NCI-H446 (cell line): ENCODE results near the gene RPS2.
"Not testable (repeated sequence)": the region's sequence is repeated elsewhere in the genome, so short reads cannot be mapped to it uniquely, and the experiment has no call there.

ENCODE experiments used
- DNase-seq, 2 experiments: peaks; one replicate each; lab custom pipeline; 2025; lab: John Stamatoyannopoulos, UW

Gene RPS2

DNA sequence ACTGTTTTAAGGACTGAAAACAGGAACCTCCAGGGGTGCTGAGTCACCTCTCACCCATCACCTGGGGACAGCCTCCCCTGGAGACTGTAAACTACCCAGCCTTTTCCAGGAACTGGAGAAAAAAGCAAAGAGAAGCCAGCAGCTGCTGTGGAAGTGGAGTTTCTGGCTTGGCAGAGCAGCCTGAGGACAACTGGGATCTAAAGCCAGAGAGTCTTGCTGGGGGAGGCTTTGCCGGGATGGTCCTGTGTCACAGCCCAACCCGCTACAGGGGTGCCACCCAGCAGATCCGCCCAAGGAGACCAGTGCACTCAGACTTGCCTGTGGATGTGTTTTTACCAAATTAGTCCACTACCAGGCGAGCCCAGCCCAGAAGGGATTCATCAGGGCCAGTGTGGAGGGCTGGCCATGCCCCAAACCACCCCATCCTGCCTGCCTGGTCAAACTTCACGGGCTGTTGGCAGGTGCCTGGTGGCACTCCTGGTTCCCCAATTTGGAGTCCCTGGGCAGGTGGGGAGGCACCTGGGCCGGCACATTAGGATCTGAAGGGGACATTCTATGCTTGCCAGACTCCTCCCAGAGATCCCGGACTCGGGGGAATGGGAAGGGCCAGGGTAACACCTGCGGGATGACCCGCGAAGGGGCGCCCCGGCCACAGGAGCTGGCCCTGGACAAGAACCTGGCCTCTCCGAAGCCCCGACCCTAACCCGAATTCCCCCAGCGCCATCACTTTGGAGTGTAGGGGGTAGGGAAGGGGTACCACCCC is 22.4 kb downstream of the RPS2 start:
- no peak for DNase-seq

DNA sequence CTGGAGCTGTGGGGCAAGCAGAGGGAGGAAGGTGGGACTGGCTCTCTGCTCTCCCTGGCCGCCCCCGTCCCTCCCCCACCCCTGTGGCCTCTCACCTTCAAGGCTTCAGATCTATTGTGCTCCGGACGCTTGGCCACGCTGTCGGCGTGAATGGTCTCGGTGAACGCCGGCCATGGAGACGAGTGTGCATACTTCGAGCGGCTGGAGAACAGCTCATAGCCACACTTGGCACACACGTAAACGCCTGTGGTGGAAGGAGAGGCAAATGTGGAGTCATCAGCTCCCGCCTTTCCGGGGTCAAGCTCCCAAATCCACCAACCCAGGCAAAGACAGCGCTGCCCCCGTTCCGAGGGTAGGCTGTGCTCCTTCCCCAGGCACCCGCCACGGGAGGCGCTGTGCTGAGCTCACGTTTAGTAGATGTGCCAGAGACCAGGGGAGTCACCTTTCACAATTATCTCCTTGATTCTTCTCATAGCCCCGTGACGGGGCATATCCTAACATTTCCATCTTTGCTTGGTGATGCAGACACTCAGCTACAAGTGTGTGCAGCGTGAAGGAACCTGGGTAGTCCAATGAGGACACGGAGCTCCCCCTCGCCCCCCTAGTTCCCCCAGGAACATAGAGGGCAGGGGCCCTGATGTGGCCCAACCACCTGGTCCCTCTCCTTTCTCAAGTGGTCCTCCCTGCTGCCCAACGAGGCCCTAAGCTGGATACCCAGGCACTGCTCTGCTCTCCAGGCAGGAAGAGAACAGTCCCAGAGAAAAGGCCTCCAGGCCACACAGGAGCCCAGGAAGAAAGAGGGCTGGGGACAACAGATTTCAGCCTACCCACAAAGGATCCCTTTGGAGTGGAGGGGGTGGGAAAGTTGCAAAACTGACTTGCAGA is 23.2 kb downstream of the RPS2 start:
- DNase-seq: no peak

GRCh38 chr16:1940273-1941161 is 24.1 kb downstream of the RPS2 start:
- DNase-seq: no peak

DNA sequence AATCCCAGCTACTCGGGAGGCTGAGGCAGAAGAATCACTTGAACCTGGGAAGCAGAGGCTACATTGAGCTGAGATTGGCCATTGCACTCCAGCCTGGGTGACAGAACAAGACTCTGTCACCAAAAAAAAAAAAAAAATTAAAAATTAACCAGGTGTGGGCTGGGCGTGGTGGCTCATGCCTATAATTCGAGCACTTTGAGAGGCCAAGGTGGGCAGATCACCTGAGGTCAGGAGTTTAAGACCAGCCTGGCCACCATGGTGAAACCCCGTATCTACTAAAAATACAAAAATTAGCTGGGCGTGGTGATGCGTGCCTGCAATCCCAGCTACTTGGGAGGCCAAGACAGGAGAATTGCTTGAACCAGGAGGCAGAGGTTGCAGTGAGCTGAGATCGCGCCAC is 24.8 kb downstream of the RPS2 start:
- DNase-seq: not testable (repeated sequence)

DNA sequence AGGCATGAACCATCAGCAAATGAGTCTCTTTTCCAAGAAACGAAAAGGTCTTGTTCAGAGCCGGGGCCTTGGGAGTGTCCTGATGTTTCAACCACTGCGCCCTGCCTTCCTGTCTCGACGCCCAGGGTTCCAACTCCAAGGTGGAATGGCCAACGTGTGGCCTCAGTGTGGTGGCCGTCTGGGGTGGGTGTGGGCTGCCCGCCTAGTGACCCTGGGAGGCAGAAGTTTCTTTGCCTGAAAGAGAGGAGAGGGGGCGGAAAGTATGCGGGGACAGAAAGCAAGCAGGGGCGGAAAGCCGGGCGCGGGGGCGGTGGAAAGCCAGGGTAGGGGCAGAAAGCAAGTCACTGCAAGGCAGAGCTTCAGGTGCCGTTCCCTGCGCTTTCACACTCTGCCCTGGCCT is 25.7 kb downstream of the RPS2 start:
- no peak for DNase-seq

GRCh38 chr16:1938316-1938715 is 26.3 kb downstream of the RPS2 start:
- no peak for DNase-seq

DNA sequence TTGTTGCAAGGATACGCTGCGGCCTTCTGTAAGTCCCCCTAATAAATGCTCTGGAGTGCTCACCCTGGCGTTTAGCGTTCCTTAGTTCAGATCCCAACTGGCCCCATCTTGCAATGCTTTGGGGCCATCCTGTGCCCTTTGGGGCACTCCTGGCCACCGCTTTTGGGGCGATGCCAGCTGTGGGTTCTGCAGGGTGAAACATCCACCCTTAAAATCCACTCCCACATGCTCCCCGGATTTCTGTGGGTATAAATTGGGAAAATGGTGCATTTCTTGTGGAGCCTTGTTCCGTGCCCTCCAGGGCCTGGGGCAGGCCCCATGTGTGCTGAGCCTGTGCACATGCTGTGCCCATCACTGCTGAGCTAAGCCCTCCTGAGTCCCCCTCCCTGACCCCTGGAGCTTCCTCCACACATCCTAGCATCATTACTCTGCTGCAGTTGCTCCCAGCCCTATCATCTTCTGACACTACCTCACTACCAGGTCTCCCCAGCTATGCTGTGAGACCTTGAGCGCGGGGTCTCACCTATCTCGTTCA is 27.6 kb downstream of the RPS2 start:
- DNase-seq: no peak

DNA sequence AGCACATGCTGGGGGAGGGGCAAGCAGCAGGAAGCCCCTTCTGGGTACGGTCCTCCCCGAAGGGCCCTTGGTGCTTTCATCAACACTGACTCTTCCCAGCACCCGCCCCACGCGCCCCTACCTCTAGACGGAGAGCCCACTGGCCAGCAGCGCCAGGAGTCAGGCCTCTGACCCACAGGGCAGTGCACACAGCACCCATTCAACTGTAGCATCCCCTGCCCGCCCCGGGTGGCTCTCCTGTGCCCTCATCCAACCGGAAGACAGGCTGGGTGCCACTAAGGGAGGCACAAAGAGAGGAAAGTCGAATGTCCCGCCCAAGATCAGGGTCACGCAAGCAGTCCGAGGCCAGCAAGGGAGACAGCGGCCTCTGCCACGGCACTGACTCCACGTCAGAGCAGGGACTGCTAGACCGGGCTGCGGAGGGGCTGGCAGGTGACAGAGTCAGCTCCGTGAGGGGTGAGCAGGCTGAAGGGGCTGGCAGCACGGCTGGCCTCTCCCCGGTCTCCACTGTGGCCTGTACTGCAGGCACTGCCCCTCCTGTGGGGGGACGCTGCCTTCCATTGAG is 31.4 kb downstream of the RPS2 start:
- DNase-seq: no peak

DNA sequence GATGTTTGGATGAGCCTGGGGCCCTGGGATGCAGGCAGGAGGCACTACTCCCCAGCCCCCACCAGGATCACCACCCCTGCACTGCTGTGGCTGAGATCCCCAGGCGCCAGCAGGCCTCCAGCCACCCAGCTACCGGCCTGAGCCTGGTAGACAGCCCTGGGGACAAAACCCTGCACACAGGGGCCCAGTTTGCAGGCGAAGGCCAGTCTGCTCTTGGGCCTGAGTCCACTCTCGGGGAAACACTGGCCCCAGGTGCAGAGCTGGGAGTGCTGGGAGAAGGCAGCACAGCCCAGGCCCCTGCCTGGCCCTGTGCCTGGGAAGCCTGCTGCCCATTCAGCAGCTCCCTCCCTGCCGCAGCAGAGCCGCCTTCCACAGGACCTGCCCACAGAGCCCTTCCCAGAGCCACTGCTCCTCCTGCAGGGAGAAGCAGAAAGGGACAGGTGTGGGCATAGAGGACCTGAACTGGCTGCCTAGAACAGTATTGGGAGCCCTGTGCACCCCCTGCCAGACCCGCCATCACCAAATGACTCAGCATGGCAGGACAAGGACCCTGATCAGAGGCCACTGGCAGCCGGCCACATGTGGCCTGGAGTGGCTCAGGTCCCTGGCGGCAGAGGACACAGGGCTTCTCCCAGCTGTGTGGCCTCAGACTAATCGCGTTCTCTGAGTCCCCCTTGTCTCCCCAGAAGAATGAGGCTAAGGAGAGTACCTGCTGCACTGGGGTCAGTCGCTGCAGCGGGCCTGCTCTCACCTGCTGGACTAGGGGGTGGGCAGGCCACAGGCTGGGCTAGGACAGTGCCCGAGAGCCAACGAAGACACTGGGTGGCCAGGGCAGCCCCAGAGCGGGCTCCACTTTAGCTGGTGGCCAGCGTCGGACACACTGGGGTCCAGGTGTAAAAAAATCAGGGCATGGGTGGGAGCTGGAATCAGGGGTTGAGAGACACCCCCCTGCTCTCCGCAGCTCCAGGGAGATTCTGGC is 32.3 kb downstream of the RPS2 start:
- no peak for DNase-seq

- no peak for DNase-seq
Measured at GRCh38 chr16:1930338-1930720, 34.3 kb downstream of the RPS2 start.

- peak in 1 of 2 experiments; percentile 88 for DNase-seq
Measured at GRCh38 chr16:1929578-1930337, 34.9 kb downstream of the RPS2 start.

GRCh38 chr16:1929105-1929504 is 35.5 kb downstream of the RPS2 start:
- DNase-seq: no peak

- DNase-seq: no peak
Measured at GRCh38 chr16:1926271-1926670, 38.4 kb downstream of the RPS2 start.

DNA sequence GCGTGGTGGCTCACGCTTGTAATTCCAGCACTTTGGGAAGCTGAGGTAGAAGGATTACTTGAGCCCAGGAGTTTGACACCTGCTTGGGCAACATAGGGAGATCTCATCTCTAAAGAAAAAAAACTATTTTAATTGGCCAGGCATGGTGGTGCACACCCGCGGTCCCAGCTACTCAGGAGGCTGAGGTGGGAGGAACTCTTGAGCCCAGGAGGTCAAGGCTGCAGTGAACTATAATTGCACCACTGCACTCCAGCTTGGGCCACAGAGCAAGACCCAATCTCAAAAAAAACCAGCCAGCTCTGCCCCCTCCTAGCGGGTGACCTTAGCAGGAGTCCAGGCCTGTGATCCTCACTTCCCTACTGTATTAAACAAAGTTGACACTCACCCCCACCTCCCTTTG is 40.5 kb downstream of the RPS2 start:
- no peak for DNase-seq

DNA sequence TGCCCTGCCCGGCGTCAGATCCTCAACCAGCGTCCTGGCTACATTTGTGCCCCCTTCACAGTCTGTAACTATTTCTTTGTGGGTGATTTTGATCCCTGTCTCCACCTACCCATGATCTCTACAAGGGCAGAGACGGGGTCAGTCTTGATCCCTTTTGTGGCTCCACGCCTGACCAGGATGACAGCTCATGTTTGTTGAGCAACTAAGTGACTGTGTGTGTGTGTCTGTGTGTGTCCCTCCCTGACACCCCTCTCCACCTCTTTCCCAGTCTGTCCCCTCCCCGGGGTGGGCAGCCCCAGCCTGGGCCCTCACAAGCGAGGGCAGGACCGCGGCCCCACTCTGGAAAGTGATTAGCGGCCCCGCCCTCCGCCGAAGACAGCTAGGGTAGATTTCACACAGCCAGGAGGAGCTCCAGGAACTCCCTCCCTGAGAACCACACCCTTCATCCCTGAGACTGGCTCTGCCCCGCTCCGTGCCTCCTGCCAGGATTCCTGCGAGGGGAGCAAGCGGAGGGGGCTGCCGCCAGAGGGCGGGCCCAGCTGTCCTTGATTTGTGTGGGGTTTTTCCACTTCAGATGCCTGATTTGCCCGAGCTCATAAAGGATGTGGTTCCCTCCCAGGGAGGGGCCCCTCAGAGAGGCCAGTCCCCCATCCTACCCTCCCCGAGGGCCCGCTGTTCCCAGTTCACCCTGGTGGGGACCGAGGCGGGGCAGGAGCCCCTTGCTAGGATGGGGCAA is 41.2 kb downstream of the RPS2 start:
- DNase-seq: peak in 1 of 2 experiments; percentile 16

DNA sequence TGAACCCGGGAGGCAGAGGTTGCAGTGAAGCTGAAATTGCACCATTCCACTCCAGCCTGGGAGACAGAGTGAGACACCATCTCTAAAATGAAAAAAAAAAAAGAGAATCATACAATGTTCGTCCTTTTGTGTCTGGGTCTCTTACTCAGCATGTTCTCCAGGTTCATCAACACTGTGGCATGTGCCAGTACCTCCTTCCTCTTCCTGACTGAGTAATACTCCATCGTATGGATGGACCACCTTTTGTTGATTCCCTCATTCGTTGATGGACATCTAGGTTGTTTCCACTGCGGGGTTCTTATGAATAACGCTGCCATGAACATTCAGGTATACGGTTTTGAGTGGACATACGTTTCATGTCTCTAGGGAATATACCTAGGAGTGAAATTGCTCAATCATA is 42.3 kb downstream of the RPS2 start:
- DNase-seq: no peak

GRCh38 chr16:1920727-1921171 is 43.9 kb downstream of the RPS2 start:
- no peak for DNase-seq

GRCh38 chr16:1920122-1920521 is 44.5 kb downstream of the RPS2 start:
- DNase-seq: not testable (repeated sequence)
